Omental fat pad (tissue), 4 donors: ENCODE results near the gene CD6. TPM values are rescaled to one million over a fixed set of nuclear protein-coding genes. Genes with fewer than 3 reads are reported as not detected.
A peak's percentile ranks its signal among the peaks of the same experiment; 100 is the strongest.

Experiments used
- ATAC-seq: fragments of 150-250 bp; one replicate; pipeline ENCODE4 v1.9.1; 2016; ENCODE audit warnings: mild to moderate bottlenecking, moderate library complexity; ENCODE audit not compliant: low FRiP score
- DNase-seq: peaks from one replicate; pipeline ENCODE4 v3.0.0-alpha.2; 2019; ENCODE audit warnings: low spot score
- total RNA-seq, 4 donors: library from RNA; depleted of rRNA; stranded (reverse); fragments of >200 nt; gene quantifications; one replicate each; pipeline ENCODE4 v1.1.0, GENCODE V29; 2016
- TF ChIP-seq, protein P1 (sequence below), 3 donors: fragments of 450-650 bp; IDR thresholded peaks; one replicate each; pipeline ENCODE4 v1.5.1; 2016 to 2017; ENCODE audit warnings: antibody characterized with exemption in 3 of 3, mild to moderate bottlenecking in 3 of 3, moderate library complexity in 2 of 3

CD6 gene
- total RNA-seq, 4 donors from 2014 or later = 0.79 to 6.5 (median 2.2) TPM

DNA sequence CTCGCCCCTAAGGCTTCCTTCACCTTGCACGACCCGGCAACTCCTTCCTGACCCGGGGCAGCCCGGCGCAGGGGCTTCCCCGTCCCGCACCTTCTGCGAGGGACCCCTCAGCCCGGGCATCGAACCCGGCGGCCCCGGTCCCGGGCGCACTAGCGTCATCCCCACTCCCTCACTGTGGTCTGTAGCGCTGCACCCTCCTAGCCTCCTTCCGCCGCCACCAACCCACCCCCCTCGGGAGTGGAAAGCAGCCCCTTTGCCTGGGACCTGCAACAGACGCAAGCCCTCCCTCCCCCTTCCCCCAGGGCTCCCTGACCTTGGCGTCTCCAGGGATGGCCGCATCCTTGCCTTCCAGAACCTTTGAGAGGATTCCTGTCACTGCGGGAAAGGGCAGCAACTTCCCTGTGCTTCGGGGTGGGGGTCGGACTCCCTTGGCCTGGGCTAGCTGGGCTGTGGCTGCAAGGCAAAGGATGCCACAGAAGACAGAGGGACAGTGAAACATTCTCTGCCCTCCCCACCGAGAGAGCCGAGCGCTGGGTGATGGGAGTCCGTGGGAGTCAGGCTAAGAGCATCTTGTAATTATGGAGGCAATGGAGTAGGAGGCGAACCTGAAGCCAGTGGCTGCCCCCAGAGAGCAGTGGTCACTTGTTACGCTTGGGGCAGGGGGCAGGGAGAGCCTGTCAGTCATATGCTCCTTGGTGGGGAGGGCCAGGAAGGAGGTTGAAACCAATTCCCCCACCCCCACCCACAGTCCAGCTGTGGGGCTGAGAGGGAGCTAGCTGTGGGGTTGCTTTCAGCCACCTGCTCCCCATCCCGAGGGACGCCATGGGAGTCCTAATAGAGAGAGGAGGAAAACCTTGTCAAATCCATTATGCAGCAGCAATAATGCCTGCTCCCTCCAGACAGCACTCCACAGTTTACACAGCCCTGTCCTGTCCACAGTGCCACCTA lies 46.3 kb upstream of the CD6 start:
- TF ChIP-seq, protein P1, sequence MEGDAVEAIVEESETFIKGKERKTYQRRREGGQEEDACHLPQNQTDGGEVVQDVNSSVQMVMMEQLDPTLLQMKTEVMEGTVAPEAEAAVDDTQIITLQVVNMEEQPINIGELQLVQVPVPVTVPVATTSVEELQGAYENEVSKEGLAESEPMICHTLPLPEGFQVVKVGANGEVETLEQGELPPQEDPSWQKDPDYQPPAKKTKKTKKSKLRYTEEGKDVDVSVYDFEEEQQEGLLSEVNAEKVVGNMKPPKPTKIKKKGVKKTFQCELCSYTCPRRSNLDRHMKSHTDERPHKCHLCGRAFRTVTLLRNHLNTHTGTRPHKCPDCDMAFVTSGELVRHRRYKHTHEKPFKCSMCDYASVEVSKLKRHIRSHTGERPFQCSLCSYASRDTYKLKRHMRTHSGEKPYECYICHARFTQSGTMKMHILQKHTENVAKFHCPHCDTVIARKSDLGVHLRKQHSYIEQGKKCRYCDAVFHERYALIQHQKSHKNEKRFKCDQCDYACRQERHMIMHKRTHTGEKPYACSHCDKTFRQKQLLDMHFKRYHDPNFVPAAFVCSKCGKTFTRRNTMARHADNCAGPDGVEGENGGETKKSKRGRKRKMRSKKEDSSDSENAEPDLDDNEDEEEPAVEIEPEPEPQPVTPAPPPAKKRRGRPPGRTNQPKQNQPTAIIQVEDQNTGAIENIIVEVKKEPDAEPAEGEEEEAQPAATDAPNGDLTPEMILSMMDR (IDR thresholded peaks at IDR 0.05) = no peak
- ATAC-seq (no peak), DNase-seq (no peak)

DNA sequence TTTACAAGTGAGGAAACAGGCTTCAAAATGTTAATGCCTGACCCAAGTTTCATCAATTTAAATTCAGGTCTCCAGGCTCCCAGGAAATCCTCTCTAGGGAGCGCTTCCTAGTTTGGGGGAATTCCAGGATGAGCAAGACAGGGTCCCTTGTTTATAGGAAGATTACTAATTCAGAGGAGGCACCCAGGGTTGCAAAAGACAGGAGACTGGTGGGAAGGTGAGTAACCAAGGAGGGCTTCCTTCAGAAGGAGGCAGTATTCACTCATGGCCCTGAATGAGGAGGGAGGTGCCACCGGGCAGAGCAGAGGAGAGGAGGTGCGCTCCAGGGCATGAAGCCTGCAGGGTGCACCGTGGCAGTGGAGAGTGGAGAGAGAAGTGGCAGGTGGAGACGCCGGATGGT lies 45.6 kb upstream of the CD6 start:
- ATAC-seq (peak; percentile 44), DNase-seq (no peak)
- TF ChIP-seq, protein P1 (IDR thresholded peaks at IDR 0.05) = no peak

DNA sequence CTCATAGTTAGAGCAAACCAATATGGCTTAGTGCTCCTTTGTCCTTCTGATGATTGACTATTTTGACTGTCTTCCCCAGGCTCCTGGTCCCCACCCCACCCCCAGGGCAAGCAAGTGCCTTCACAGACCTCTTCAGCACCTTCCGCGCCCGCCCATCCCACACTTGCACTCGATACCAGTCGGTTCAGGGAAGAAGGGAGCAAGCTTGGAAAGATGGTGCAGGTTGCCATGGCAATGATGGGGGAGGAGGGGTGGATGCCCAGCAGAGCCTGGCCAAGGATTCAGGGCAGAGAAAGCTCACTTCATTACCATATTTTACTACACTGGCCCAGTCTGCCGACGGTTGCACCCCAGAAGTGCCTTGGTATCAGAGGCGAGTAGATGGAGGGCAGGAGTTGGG lies 45.0 kb upstream of the CD6 start:
- ATAC-seq (no peak), DNase-seq (no peak)
- TF ChIP-seq, protein P1 (IDR thresholded peaks at IDR 0.05) = no peak

DNA sequence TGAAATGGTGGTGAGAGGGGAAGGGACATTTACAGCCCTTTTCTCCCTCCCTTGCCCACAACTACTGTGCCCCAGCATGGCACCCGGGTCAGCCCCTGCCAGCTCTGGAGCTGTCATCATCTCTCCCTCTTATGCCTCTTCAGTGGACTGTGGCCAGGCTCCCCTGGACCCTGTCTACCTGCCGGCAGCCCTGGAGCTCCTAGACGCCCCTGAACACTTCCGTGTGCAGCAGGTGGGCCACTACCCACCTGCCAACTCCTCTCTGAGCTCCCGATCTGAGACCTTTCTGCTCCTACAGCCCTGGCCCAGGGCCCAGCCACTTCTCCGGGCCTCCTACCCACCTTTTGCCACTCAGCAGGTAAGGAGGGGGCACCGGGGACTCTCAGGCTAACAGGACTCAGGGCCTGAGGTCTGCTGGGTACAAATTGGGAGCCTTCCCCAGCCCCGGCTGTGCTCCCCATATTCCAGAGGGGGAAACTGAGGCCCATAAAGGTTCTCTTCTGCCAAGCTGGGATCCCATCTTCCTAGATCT lies 44.4 kb upstream of the CD6 start:
- no peak for DNase-seq
- TF ChIP-seq, protein P1 (IDR thresholded peaks at IDR 0.05) = no peak
- no peak for ATAC-seq

DNA sequence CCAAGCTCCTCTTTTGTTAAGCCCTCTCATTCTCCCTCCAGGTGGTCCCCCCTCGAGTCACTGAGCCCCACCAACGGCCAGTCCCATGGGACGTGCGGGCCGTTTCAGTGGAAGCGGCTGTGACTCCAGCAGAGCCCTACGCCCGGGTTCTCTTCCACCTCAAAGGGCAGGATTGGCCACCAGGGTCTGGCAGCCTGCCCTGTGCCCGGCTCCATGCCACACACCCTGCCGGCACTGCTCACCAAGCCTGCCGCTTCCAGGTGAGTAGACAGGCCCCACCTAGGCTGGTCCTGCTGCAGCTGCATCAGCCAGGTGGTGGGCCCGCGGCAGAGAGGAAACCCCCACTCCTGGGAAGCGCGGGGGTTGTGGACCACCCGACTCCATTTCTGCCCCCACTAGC lies 43.9 kb upstream of the CD6 start:
- TF ChIP-seq, protein P1 (IDR thresholded peaks at IDR 0.05) = no peak
- DNase-seq = no peak
- no peak for ATAC-seq

DNA sequence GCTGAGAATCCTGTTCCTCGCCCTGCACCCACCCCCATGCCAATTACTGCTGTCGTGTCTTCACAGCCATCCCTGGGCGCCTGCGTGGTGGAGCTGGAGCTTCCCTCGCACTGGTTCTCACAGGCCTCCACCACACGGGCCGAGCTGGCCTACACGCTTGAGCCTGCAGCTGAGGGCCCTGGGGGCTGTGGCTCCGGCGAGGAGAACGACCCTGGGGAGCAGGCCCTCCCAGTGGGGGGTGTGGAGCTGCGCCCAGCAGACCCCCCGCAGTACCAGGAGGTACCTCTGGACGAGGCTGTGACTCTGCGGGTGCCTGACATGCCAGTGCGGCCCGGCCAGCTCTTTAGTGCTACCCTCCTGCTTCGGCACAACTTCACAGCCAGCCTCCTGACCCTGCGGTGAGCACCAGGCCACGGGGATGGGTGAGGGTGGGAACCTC lies 42.9 kb upstream of the CD6 start:
- ATAC-seq = no peak
- TF ChIP-seq, protein P1 (IDR thresholded peaks at IDR 0.05) = no peak
- no peak for DNase-seq
